A673 (cell line): ENCODE measurements around the gene TAS2R16.

ENCODE experiments used
- CTCF ChIP-seq: fragments of 300-800, 200-600 bp; sonication (generic); conservative IDR thresholded peaks from 2 replicates; pipeline ENCODE4 v1.5.1; 2017; ENCODE audit warnings: low read depth, mild to moderate bottlenecking, antibody characterized with exemption, low read length, moderate library complexity, mixed read lengths
- EZH2 ChIP-seq: fragments of 200-600 bp; sonication (generic); IDR thresholded peaks from 2 replicates; pipeline ENCODE4 v1.6.1; 2017; ENCODE audit warnings: borderline replicate concordance, low read depth, mild to moderate bottlenecking, mixed read lengths, antibody characterized with exemption, low read length; ENCODE audit not compliant: poor library complexity, severe bottlenecking

DNA sequence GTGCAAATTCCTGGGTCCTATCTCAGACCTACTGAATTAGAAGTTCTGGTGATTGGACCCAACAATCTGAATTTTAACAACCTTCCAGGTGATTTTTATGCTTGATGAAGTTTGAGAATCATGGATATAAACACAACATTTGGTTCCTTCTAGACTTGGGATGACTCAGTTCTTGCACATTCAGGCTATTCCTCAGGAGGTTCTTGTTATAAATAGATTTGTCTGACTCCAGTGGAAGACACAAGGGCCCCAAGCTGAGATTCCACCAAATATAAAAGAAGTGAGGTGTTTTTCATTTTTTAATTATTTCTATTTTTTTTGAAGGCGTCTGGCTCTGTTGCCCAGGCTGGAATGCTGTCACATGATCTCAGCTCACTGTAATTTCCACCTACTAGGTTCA, 9.4 kb upstream of the TAS2R16 start:
- TF ChIP-seq CTCF: no peak
- no peak for TF ChIP-seq EZH2
